GM10847 (cell line): ENCODE data around the gene NABP2.

ENCODE experiments used
- POLR2A ChIP-seq: IDR thresholded peaks from 2 replicates; pipeline ENCODE4 v1.6.1; 2011; ENCODE audit not compliant: insufficient read length; ENCODE audit errors: extremely low read depth

Gene NABP2

GRCh38 chr12:56206452-56207166 is 17.5 kb upstream of the NABP2 start:
- TF ChIP-seq POLR2A, result no peak

- no peak for TF ChIP-seq POLR2A
Measured at GRCh38 chr12:56208006-56208405, 16.1 kb upstream of the NABP2 start.

GRCh38 chr12:56212361-56212760 is 11.8 kb upstream of the NABP2 start:
- TF ChIP-seq POLR2A, result no peak

- TF ChIP-seq POLR2A, result no peak
Measured at GRCh38 chr12:56213878-56214277, 10.3 kb upstream of the NABP2 start.

- no peak for TF ChIP-seq POLR2A
Measured at GRCh38 chr12:56216461-56216860, 7.7 kb upstream of the NABP2 start.

- no peak for TF ChIP-seq POLR2A
Measured at GRCh38 chr12:56219840-56220239, 4.3 kb upstream of the NABP2 start.

- no peak for TF ChIP-seq POLR2A
Measured at GRCh38 chr12:56220611-56221231, 3.4 kb upstream of the NABP2 start.

- no peak for TF ChIP-seq POLR2A
Measured at GRCh38 chr12:56221232-56221756, 2.8 kb upstream of the NABP2 start.

GRCh38 chr12:56221757-56222530 is 2.2 kb upstream of the NABP2 start, which contains the start of gene RNF41:
Gene RNF41 (minus strand): TSS chr12:56221922. CDS start chr12:56214047, 7,875 bp downstream.
- TF ChIP-seq POLR2A, result peak; percentile 84

GRCh38 chr12:56222531-56222895 is 1.6 kb upstream of the NABP2 start:
- TF ChIP-seq POLR2A, result no peak

- TF ChIP-seq POLR2A, result no peak
Measured at GRCh38 chr12:56223571-56224101, 506 bp upstream of the NABP2 start.

- TF ChIP-seq POLR2A, result no peak
Measured at GRCh38 chr12:56224954-56225353, 812 bp downstream of the NABP2 start.

GRCh38 chr12:56229082-56229481 is 4.9 kb downstream of the NABP2 start:
- no peak for TF ChIP-seq POLR2A

- no peak for TF ChIP-seq POLR2A
Measured at GRCh38 chr12:56229916-56230431, 5.8 kb downstream of the NABP2 start, which contains the start of gene SLC39A5. Gene SLC39A5 (plus strand): TSS chr12:56230051. CDS start chr12:56231275, 1,224 bp downstream.

- TF ChIP-seq POLR2A, result no peak
Measured at GRCh38 chr12:56230432-56231183, 6.5 kb downstream of the NABP2 start.

GRCh38 chr12:56231184-56231582 is 7.0 kb downstream of the NABP2 start:
- no peak for TF ChIP-seq POLR2A
